Nephron progenitor cell (in vitro differentiated cells): ENCODE measurements around the gene TPRG1L.

Experiments
- DNase-seq: peaks from one replicate; pipeline ENCODE4 v3.0.0; 2021
- H3K27ac Mint-ChIP-seq: 2 replicates; pipeline ENCODE4 v1.8.0; 2021; ENCODE audit warnings: mild to moderate bottlenecking, moderate library complexity, mixed read lengths
- H3K27me3 Mint-ChIP-seq: 2 replicates; pipeline ENCODE4 v1.8.0; 2021; ENCODE audit warnings: mild to moderate bottlenecking, low read depth, mixed read lengths; ENCODE audit not compliant: poor library complexity
- H3K36me3 Mint-ChIP-seq: 2 replicates; pipeline ENCODE4 v1.8.0; 2021; ENCODE audit warnings: low read depth, mixed read lengths
- H3K4me1 Mint-ChIP-seq: 2 replicates; pipeline ENCODE4 v1.8.0; 2021; ENCODE audit warnings: mixed read lengths
- H3K4me3 Mint-ChIP-seq: 2 replicates; pipeline ENCODE4 v1.8.0; 2021; ENCODE audit warnings: mild to moderate bottlenecking, moderate library complexity, mixed read lengths
- H3K9me3 Mint-ChIP-seq: 2 replicates; pipeline ENCODE4 v1.8.0; 2021; ENCODE audit warnings: mild to moderate bottlenecking, moderate library complexity, mixed read lengths
- TF ChIP-seq, protein P1 (sequence below): fragments of 200-600 bp; sonication (generic); IDR thresholded peaks from 2 replicates; pipeline ENCODE4 v1.5.0; 2021; ENCODE audit warnings: antibody characterized with exemption

The TPRG1L gene

DNA sequence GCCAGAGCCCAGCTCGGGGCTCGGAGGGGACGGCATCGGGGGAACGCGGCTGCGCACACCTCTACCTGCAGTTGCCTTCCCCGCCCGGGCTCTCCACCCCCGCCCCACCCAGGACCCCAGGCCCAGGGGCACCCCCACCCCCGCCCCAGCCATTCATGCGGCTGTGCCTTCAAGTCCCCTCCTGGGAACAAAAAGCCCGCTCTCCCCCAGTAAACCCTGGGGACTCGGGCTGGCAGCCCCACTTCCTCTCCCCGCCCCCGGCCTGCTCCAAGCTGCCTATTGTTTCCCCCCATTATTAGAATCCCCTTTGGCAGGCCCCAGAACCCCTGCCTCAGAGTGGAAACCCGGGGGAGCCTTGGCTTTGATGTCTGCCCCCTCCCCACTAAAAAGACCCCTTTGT is 31.5 kb upstream of the TPRG1L start:
- no peak for DNase-seq
- H3K4me3 Mint-ChIP-seq, result no peak overlapping the region
- no peak overlapping the region for H3K27ac Mint-ChIP-seq
- peaks cover 46% of the 10 kb centered on the region for H3K4me1 Mint-ChIP-seq
- no peaks in the 10 kb centered on the region for H3K9me3 Mint-ChIP-seq
- TF ChIP-seq, protein P1, sequence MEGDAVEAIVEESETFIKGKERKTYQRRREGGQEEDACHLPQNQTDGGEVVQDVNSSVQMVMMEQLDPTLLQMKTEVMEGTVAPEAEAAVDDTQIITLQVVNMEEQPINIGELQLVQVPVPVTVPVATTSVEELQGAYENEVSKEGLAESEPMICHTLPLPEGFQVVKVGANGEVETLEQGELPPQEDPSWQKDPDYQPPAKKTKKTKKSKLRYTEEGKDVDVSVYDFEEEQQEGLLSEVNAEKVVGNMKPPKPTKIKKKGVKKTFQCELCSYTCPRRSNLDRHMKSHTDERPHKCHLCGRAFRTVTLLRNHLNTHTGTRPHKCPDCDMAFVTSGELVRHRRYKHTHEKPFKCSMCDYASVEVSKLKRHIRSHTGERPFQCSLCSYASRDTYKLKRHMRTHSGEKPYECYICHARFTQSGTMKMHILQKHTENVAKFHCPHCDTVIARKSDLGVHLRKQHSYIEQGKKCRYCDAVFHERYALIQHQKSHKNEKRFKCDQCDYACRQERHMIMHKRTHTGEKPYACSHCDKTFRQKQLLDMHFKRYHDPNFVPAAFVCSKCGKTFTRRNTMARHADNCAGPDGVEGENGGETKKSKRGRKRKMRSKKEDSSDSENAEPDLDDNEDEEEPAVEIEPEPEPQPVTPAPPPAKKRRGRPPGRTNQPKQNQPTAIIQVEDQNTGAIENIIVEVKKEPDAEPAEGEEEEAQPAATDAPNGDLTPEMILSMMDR, result no peak
- H3K27me3 Mint-ChIP-seq, result no peaks in the 10 kb centered on the region
- H3K36me3 Mint-ChIP-seq, result no peaks in the 10 kb centered on the region

GRCh38 chr1:3593745-3594144 is 31.1 kb upstream of the TPRG1L start:
- no peaks in the 10 kb centered on the region for H3K27me3 Mint-ChIP-seq
- H3K4me3 Mint-ChIP-seq, result no peak overlapping the region
- H3K4me1 Mint-ChIP-seq, result peaks cover 46% of the 10 kb centered on the region
- no peak overlapping the region for H3K27ac Mint-ChIP-seq
- TF ChIP-seq, protein P1, result no peak
- no peaks in the 10 kb centered on the region for H3K9me3 Mint-ChIP-seq
- DNase-seq, result no peak
- no peaks in the 10 kb centered on the region for H3K36me3 Mint-ChIP-seq

DNA sequence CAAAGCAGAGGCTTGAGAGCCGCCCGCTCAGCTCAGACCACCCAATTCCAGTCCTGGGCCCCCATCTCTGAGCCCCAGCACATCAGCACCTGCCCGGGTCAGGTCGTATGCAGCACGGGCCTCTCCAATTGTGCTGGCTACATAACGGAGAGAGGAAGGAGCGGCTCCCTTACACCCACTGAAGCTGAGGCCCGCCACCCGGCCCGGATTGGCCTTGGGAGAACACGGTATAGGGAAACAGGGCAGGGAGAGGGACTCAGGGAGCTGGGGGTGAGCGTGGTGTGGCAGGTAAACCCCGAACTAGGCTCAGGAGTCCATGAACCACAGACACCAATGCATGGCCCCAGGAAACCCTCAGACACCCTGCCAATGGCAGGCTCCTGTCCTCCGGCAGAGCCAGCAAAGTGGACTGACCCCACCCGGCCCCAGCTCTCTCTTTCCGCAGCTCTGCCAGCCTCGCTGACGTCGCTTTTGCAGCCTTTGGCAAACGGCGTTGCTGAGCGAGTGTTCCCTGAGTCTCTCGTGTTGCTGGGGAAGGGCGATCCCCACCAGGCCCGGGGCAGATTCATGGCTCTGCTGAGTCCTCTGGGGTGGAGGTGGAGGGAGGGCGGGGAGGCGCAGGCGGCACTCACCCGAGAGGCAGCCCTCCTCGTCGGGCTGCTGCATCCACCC is 30.0 kb upstream of the TPRG1L start:
- H3K4me3 Mint-ChIP-seq, result no peak overlapping the region
- peaks cover 42% of the 10 kb centered on the region for H3K4me1 Mint-ChIP-seq
- no peak overlapping the region for H3K27ac Mint-ChIP-seq
- TF ChIP-seq, protein P1, result no peak
- no peak for DNase-seq
- no peaks in the 10 kb centered on the region for H3K27me3 Mint-ChIP-seq
- no peaks in the 10 kb centered on the region for H3K9me3 Mint-ChIP-seq
- H3K36me3 Mint-ChIP-seq, result no peaks in the 10 kb centered on the region

- Mint-ChIP-seq H3K27ac (no peak overlapping the region), H3K4me1 (peaks cover 31% of the 10 kb centered on the region), H3K36me3 (no peaks in the 10 kb centered on the region), H3K4me3 (no peak overlapping the region), H3K27me3 (no peaks in the 10 kb centered on the region), H3K9me3 (no peaks in the 10 kb centered on the region)
- TF ChIP-seq, protein P1, result no peak
- no peak for DNase-seq
Measured at GRCh38 chr1:3595949-3596348, 28.9 kb upstream of the TPRG1L start.

DNA sequence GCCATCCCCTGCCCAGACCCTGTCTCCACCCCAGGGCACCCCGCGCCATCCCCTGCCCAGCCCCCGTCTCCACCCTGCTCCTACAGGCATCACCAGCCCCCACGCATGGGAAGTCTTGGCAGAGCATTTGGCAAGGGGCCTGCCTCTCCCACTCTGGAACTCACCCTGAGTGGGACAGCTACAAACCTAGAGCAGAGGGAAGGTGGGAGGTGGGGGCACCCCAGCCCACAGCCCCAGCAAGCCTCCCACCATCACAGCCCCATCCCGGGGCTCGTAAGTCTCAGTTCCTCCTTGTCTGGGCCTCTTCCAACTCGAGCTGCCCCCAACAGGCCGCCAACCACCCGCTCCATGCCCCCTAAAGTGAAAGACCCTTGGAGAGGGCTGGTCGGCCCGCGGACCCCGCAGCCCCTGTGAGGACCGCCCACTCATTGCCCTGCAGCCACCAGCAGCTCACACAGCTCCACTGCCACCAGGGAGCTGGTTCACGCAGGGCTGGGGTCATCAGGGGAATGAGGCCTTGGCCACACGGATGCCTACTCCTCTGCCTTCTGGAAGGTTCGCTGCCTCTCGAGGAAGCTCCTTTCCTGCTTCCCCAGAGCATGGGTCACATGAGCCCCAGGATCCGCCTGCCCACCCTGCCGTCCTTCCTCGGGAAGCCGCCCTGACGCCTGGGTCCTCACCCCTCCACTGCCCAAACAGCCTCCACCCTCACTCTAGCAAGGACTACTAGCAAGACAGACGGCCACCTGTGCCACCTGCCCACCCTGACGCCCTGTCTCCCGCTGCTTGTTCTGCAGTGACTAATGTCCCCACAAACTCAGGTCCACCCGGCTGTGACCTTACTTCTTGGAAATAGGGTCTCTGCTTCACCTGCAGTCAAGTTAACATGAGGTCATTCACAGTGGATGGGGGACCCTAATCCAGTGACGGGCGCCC is 27.9 kb upstream of the TPRG1L start:
- no peaks in the 10 kb centered on the region for H3K36me3 Mint-ChIP-seq
- H3K4me1 Mint-ChIP-seq, result peaks cover 38% of the 10 kb centered on the region
- TF ChIP-seq, protein P1, result no peak
- no peak overlapping the region for H3K4me3 Mint-ChIP-seq
- H3K27me3 Mint-ChIP-seq, result no peaks in the 10 kb centered on the region
- no peaks in the 10 kb centered on the region for H3K9me3 Mint-ChIP-seq
- H3K27ac Mint-ChIP-seq, result peak overlapping the region; percentile 91
- DNase-seq, result no peak
